G401.6 (cell line): ENCODE measurements around the gene FGF5.

ENCODE experiments used
- FAIRE-seq: peaks from 2 replicates; lab custom pipeline; 2012; peaks lifted over from hg19 to GRCh38; lab: Jason Lieb, UNC

The FGF5 gene

DNA sequence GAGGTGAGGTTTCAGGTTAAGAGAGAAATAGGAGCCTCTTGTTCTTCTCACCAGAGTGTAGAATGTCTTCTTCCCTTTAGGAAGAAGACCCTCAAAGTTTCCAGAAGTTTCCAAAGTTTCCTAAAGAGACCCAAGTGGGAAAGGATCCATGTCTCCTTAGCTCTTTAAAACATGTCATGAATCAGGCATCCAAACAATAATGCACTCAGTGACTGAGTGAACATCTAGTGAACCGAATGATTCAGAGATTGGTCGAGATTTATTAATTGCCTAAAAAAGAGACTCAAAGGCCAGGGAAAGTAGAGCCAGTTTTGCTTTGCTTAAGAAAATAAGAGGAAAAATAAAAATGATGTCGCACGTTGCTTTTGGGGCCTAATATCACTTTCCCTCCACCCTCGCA, 29.4 kb downstream of the FGF5 start:
- FAIRE-seq = no peak

DNA sequence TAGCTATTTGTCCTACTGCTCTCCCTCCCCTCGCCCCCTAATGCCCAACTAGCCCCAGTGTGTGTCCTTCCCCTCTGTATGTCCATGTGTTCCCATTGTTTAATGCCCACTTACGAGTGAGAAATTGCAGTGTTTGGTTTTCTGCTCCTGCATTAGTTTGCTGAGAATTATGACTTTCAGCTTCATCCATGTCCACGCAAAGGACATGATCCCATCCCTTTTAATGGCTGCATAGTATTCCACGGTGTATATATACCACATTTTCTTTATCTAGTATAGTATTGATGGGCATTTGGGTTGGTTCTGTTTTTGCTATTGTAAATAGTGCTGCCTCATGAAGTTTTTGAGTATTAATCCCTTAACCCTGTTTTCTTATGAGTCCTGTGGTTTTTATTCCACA, 35.4 kb downstream of the FGF5 start:
- no peak for FAIRE-seq

DNA sequence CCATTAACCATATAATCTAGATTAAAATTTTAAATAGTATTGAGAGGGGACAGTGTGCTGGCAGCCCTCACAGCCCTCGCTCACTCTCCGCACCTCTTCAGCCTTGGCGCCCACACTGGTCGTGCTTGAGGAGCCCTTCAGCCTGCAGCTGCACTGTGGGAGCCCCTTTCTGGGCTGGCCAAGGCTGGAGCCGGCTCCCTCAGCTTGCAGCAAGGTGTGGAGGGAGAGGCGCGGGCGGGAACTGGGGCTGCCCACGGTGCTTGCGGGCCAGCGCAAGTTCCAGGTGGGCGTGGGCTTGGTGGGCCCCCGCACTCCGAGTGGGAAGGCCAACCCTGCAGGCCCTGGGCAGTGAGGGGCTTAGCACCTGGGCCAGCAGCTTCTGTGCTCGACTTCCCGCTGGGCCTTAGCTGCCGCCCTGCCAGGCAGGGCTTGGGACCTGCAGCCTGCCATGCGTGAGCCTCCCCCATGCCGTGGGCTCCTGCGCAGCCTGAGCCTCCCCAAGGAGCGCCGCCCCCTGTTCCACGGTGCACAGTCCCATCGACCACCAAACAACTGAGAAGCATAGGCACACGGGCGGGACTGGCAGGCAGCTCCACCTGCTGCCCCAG, 36.3 kb downstream of the FGF5 start:
- FAIRE-seq = no peak

DNA sequence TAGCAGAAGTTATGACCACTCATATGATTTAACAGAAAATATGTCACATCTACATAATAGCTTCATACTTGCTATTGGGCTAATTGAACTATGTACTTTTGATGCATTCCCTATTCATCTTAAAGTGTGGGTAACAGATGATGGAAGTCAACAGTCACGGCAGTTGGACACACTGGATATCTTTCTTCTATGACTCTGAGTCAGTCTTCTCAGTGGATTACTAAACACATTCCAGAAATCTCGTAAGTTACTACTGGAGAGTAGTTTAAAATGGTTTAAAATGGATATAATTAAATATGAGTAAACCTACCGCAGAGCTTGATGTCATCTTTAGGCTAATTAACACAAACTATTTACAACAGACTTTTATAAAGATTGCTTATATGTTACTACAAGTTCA, 39.0 kb downstream of the FGF5 start:
- no peak for FAIRE-seq

DNA sequence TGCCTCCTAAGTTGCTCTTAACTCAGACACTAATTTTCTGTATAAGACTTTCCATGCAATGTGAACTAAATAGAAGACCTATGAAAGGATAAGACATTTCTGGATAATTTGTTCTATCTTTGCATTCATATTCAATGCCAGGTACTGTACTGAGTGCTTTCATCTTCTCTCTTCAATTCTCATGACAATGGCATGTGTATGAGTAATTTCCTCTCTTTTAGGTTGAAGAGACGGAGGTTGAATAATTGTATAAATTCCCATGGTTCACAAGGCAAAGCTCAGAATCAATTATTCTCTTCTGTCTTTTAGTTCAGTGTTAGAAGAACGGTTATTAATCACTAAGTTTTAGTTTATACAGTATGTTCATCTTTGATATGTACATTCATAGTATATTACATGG, 39.8 kb downstream of the FGF5 start:
- FAIRE-seq = no peak

DNA sequence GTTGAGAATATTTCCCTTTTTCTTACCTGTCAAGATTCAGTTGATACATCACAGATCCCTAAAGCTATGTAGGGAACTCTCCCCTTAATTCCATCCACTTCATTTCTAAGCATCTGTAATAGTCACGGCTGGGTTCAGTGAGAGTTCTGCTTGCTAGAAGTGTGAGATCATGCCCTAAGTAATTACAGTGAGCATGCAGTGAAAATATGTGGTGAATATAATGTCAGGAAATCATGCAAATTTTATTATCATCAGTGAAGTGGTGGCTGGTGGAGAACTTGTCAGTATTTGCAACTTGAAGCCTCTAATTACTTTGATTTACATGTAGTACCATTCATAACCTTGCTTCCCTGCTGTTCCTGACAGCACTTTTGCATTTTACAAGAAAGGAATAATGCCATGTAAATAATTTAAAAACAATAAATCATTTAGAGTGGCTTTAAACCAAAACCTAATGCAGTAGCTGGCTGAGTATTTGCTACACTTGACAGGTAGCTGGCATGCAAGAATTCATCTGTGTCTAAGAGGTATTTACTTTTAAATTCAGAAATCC, 40.8 kb downstream of the FGF5 start:
- peak; percentile 100 for FAIRE-seq

DNA sequence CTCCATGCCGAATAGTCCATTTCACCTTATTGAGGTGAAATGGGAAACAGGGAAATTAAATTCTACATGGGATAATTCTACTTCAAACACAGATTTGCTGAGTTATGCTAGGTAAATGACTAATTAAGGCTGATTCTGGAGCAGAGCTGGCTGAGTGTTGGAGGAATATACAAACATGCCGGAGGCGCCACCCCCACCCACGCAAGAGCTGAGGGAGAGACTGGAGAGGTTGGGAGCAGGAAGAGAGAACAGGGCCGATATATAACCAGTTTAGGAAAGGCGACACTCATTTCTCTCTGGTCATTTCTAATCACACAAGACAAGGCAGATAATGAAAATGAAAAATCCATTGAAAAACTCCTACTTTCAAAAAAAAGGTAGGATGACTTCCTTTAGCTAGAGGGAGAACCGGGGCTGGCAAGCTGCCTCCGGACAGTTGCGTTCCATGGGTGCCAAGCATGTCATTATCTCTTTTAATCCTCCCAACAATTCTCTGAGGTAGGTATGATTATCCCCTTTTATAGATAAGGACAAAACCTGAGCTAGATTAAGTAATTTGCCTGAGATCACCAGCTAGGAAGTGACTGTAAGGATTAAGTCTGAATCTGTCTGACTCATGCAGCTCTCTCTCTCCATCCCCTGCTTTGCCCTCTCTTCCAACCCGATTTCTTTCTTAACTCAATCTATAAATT, 41.5 kb downstream of the FGF5 start:
- no peak for FAIRE-seq

DNA sequence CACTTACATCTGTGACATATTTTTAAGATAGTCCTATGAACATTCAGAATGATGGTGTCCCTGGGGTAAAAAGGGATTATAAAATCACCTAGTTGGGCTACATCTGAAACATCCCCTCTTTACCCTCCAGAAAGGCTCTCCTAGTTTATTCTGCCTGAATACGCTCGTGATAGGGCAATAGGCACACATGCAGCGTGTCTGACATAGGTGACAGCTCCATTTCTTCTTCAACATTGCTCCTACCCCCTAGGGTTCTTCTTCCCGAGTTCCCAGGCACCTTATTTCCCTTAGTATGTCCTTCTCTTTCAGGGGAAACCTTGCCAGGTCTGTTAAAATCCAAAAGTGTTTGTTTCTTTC, 42.0 kb downstream of the FGF5 start:
- no peak for FAIRE-seq

DNA sequence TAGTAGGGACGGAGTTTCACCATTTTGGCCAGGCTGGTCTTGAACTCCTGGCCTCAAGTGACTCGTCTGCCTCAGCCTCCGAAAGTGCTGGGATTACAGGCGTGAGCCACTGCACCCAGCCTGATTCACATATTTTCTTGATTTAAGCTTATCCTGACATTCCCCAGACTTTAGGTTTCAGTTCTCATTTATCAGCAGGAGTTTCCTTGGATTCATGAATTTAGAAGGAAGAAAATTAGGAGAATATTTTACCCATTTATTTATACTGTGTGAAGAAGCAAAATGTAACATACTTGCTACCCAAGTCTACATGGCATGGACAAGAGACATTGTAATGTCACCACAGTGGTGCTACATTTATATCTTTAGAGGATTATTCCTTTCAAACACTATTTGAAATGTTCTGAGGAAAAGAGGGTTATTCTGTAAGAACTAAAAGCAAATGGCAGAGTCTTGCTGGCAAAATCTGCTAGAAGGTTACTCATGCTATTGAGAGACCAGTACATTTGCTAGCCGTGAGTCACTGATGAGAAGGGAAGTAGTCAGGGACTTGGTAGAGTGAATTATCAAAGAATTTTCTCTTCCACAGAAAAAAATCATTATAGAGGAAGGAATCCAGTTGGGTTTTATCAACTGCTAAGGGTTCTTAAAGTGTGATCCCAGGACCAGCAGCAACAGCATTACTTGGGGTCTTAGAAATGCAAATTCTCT, 43.0 kb downstream of the FGF5 start:
- peak; percentile 92 for FAIRE-seq

DNA sequence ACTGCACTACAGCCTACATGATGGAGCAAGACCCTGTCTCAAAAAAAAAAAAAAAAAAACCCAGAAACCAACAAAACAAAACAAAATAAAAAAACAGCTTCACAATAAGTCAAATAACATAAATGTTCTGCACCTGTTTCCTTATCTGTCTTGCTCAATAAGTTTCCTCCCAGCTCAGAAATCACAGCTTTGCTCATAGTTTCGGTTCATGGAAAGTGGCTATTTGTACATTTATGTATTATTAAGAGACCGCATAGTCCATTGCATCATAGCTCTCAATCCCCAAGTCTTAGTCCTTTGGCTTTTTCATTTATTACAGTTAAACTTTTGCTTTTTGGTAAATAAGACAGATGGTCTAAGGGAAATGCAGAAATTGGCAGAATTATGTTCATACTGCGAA, 44.7 kb downstream of the FGF5 start:
- FAIRE-seq = no peak

DNA sequence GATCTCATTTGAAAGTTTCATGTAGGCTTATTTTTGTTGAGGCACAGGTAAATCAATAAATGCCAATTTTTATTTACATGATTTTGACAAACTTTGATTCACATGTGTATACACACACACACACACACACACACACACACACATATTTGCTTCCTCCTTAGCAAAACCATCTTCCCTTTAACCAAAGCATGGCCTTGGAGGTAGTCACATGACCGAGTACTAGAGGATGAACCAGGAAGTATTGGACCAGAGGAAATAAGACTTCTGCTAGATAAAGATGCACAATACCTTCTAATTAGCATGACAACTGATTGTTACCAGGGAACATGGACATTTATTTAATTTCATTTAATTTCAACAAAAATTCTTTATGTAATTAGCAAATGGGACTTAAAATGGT, 45.7 kb downstream of the FGF5 start:
- no peak for FAIRE-seq

DNA sequence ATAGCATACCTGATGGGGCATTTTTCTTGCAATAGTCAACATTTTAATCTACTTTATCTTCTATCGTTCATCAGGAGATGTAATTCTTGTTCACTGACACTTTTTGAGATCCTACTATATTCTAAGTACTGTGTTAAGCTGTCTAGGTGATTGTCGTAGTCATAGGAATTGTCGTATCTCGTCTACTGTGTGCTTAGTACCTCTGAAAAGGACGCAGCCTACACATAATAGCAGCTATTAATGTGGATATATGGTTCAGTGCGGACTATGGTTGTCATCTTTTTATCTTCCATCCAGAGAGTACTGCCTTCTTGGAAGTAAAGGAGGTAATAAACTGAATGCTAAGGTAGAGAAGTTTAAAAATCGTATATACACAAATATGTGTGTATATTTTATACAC, 47.2 kb downstream of the FGF5 start:
- no peak for FAIRE-seq

DNA sequence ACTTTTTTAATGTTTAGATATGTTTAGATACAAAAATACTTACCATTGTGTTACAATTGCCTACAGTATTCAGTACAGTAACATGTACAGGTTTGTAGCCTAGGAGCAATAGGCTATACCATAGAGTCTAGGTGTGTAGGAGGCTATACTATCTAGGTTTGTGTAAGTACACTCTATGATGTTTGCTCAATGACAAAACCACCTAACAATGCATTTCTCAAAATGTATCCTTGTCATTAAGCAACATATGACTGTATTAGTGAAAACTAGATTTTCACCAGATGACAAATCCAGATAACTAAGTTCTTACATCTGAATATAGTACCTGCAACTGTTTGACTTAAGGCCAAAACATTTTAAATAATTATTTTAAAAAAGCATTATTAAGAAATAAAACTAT, 49.4 kb downstream of the FGF5 start:
- FAIRE-seq = peak; percentile 89

DNA sequence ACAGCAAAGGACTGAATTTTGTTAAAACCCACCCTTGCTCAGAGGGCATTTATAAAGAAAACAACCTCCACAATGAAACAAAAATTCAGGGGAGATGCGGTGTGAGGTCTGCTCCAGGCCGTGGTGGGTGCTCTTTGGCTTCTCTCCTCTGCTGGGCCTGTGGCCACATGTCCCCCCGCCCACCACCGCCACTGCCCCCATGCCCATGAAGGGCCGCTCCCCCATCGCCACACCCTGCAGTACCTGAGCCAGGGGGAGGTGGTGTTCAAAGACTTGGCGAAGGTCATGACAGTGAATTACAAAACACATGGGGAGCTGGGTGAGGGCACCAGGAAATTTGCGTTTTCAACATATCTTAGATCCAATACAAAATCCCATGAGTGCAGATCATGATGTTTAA, 54.9 kb downstream of the FGF5 start:
- no peak for FAIRE-seq

DNA sequence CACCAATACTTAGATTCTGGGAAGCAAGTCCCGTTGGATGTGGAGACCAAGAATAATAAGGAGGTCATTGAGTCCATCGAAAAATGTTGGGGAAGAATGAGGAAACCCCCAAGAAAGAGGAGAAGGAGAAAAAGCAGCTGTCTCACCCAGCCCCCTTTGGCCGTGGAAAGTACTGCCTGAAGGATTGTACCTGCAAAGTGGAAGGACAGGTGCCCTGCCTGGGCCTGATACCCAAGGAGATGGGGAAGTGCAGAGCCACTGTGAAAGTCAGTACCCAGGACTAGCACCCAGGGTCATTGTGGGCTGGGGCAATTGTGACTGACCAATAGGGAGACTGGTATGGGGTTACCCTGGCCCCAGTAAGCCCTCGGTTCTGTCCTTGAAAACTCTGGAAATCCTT, 55.3 kb downstream of the FGF5 start:
- no peak for FAIRE-seq

DNA sequence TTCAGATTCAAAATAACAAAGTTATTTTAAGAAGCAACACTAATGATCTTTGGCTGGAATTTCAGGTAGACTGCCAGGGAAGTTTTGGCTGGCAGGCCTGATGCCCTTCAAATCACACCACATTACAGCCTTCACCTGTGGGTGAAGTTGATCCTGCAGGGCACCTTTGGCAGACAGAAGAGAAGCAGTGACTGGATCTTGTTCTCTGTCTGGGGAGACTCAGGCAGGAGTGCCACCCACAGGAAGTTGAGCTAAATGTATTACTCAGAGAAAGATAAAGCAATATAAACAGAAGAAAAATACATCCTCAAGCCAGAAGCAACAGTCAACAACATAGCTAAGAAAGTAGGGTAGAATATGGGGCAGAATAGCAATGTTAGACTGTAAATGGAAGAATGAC, 56.3 kb downstream of the FGF5 start:
- peak; percentile 73 for FAIRE-seq

DNA sequence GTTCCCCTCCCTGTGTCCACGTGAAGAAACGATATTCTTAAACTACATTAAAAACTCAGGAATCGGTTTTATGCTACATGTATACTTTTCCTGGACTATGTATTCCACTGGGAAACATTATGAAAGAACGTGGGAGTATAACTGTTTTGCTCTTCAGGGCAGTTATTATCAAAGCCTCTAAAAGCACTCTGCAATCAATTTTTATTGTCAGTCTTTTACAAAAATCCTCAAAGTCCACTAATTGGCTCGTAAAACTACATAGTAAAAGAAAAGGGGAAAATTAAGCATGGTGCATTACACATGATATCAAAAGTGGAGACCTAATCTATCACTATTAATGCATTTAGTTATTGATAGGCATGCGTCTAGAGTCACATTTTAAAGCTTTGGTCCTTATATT, 57.7 kb downstream of the FGF5 start:
- no peak for FAIRE-seq

DNA sequence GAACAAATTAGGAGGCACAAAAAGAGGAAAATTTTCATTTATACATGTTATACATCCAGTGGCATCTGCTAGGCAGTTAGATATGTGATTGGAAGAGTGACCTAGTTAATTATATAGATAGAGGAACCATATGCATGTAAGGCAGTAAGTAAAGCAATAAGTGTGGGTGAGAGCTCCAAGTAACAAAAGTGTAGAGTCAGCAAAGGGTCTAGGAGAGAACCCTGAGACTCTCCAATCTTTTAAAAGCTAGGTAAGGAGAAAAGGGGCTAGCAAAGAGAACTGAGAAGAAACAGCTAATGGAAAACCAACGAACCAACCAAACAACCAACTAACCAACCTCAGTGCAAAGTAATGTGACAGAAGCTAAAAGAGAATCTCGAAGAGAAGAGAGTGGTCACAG, 65.2 kb downstream of the FGF5 start:
- FAIRE-seq = no peak

DNA sequence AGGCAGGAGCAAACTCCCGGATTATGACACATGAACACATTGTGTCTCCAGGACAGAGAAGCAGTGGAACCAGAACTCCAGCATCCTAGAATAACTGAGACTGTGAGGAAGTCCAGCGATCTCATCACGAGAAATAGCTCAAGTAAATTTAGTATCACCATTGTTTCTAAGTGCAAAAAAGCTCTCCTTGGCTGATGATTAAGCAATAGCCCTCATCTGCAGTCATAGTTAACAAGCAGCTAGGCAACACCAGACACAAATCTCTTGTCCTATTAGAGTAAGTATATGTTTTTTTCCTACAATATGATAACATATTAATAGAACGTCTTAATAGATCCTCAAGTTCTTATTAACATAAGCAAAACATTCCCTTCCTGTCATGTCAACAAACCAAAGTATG, 66.7 kb downstream of the FGF5 start:
- no peak for FAIRE-seq

DNA sequence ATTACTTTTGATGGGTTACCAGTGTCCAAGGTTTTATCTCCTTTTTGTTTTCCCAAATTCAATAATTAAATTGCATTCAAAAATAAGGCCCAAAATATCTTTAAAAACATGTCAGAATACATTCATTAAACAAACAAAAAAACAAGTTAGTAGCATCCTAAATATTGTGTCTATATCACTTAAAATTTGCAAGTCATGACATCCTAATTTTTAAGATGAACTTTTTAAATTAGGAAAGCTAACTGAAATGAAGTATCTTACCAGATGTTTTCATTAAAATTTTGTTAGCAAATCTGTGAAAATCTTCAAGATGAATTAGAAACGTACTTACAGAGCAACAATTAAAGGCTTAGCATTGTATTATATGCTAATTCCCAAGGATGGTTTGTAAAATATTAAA, 68.1 kb downstream of the FGF5 start:
- FAIRE-seq = no peak

DNA sequence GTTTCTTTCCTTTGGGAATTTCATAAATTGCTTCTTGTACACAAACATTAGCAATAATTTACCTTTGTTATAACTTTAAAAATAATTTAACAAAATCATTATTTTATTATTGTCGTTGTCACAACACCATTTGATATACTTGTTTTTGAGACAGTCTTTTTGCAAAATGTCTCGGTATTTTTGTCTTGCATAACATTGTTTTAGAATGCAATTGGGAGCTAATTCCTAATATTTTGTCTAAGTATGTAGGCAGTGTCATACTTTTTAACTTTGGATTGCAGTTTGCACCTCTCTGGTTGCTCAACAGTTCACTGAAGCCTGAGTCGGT, 68.7 kb downstream of the FGF5 start:
- no peak for FAIRE-seq

DNA sequence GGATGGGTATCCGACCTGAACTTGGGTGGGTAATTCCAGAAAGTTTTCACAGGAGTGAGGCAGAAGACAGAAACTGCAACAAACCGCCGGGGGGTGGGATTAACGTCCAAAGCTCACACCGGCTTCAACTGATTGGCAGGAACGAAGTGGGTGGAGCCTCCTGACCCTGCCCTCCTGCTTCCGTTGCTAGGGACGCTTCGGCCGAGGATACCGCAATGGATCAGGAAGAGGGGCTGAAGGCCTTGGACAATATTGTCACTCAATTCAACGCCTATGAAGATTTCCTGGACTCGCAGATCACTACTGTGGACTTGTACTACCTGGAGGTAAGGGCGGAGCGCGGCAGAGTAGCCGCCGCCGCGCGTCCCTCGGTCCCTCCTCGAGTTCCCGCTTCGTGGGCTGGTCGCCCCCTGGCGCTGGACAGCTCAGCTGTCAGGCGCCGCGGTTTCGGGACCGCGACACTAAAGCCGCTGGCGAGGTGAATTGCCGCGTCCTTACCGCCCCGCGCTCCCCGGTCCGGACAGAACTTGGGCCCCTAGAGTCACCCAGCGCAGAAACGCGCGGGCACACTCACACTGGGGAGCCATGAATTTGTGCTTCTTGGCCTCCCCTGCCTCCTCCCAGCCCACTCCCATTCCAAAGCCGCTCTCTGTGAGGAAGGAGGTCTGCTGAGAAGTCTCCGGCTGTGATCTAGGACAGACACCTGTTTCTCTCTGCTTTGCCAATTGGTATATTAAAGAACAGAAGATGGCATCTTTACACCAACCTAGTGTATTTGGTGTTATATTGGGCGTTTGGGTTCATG, 69.3 kb downstream of the FGF5 start, which contains the start of gene CFAP299:
Gene CFAP299, plus strand, starts transcription at position 177 of the 805 bp plus-strand sequence.
- peak; percentile 98 for FAIRE-seq

DNA sequence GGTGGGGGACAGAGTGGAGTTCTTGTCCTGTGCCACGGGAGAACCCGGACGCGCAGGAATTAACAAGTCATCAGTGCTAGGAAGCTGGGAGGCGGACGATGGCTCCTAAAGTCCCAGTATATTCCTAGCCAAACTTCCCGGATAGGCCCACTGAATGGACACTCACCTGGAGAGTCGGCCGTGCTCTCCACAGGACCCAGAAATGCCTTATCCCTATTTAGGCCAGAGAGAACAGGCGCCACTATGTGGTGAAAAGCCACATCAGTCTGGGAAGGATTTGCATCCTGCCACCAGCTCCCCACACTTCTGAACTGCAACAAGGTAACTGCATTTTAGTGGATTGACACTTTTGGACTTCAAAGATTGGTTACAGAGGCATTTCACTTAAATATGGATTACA, 70.1 kb downstream of the FGF5 start:
- FAIRE-seq = peak; percentile 97
